WTC11 (cell line): ENCODE data around the gene CLEC9A. TPM values are rescaled to one million over a fixed set of nuclear protein-coding genes. Genes with fewer than 3 reads are reported as not detected.

Experiments used
- ATAC-seq: fragments of 200-7000 bp; cut with Tn5 transposase; 2 replicates; pipeline ENCODE4 v1.10.0; 2021; ENCODE audit warnings: mild to moderate bottlenecking, moderate library complexity
- Bru-seq: library from RNA; stranded (reverse); fragments of 400-500 nt; gene quantifications from one replicate; lab custom pipeline; 2021; lab: Mats Ljungman, UMichigan
- CTCF ChIA-PET: fragments of 300-600 bp; sonication (Branson Sonifier 250); formaldehyde crosslinking; loops from one replicate; lab custom pipeline; 2021; ENCODE audit warnings: antibody characterized with exemption; lab: Charles Lee
- POLR2A ChIA-PET: fragments of 350-600 bp; sonication (Branson Sonifier 250); formaldehyde crosslinking; loops from one replicate; lab custom pipeline; 2021; ENCODE audit warnings: antibody characterized with exemption; lab: Charles Lee
- DNase-seq: peaks from one replicate; pipeline ENCODE4 v3.0.0; 2021; ENCODE audit warnings: low spot score
- H3K27ac Mint-ChIP-seq: 2 replicates; pipeline ENCODE4 v1.8.0; 2021; ENCODE audit warnings: mixed read lengths
- H3K27me3 Mint-ChIP-seq: 2 replicates; pipeline ENCODE4 v1.8.0; 2021; ENCODE audit warnings: low read depth, mild to moderate bottlenecking, moderate library complexity, mixed read lengths
- H3K36me3 Mint-ChIP-seq: 2 replicates; pipeline ENCODE4 v1.8.0; 2021; ENCODE audit warnings: mixed read lengths
- H3K4me1 Mint-ChIP-seq: 2 replicates; pipeline ENCODE4 v1.8.0; 2022; ENCODE audit warnings: mixed read lengths
- H3K4me3 Mint-ChIP-seq: 2 replicates; pipeline ENCODE4 v1.8.0; 2021; ENCODE audit warnings: mild to moderate bottlenecking, moderate library complexity, mixed read lengths
- H3K9me3 Mint-ChIP-seq: 2 replicates; pipeline ENCODE4 v1.8.0; 2021; ENCODE audit warnings: mixed read lengths
- ATF3 ChIP-seq: sonication (generic); formaldehyde crosslinking; conservative IDR thresholded peaks from 2 replicates; pipeline ENCODE4 v1.8.1; 2022; ENCODE audit warnings: mild to moderate bottlenecking, missing genetic modification reagents
- E2F5 ChIP-seq: sonication (generic); formaldehyde crosslinking; IDR thresholded peaks from 2 replicates; pipeline ENCODE4 v1.8.1; 2022; ENCODE audit warnings: mild to moderate bottlenecking, moderate library complexity, missing genetic modification reagents
- EMX1 ChIP-seq: fragments of 250-450 bp; sonication (Bioruptor Pico); IDR thresholded peaks from 2 replicates; pipeline ENCODE4 v1.8.0; 2021; ENCODE audit warnings: mild to moderate bottlenecking
- FOXJ3 ChIP-seq: sonication (generic); formaldehyde crosslinking; IDR thresholded peaks from 2 replicates; pipeline ENCODE4 v1.9.0; 2021; ENCODE audit warnings: missing genetic modification reagents, mild to moderate bottlenecking, borderline replicate concordance
- FOXP4 ChIP-seq: sonication (generic); formaldehyde crosslinking; IDR thresholded peaks from 2 replicates; pipeline ENCODE4 v1.8.0; 2022; ENCODE audit warnings: mild to moderate bottlenecking, missing genetic modification reagents
- GRHL2 ChIP-seq: fragments of 250-450 bp; sonication (Bioruptor Pico); IDR thresholded peaks from 2 replicates; pipeline ENCODE4 v1.8.0; 2022; ENCODE audit warnings: mild to moderate bottlenecking, moderate library complexity; ENCODE audit not compliant: insufficient replicate concordance, severe bottlenecking
- HMGXB4 ChIP-seq: sonication (generic); formaldehyde crosslinking; IDR thresholded peaks from 2 replicates; pipeline ENCODE4 v1.8.1; 2023; ENCODE audit warnings: mild to moderate bottlenecking, moderate library complexity, missing genetic modification reagents
- NR2C2 ChIP-seq: sonication (generic); formaldehyde crosslinking; IDR thresholded peaks from 2 replicates; pipeline ENCODE4 v1.8.0; 2022; ENCODE audit warnings: mild to moderate bottlenecking, missing genetic modification reagents
- PREB ChIP-seq: sonication (generic); formaldehyde crosslinking; IDR thresholded peaks from 2 replicates; pipeline ENCODE4 v1.8.1; 2022; ENCODE audit warnings: mild to moderate bottlenecking, missing genetic modification reagents, moderate library complexity, borderline replicate concordance
- SOX15 ChIP-seq: fragments of 250-450 bp; sonication (Bioruptor Pico); IDR thresholded peaks from 2 replicates; pipeline ENCODE4 v1.9.0; 2021; ENCODE audit warnings: mild to moderate bottlenecking
- USF1 ChIP-seq: sonication (generic); formaldehyde crosslinking; IDR thresholded peaks from 2 replicates; pipeline ENCODE4 v1.8.0; 2022; ENCODE audit warnings: mild to moderate bottlenecking, missing genetic modification reagents
- USF2 ChIP-seq: sonication (generic); formaldehyde crosslinking; IDR thresholded peaks from 2 replicates; pipeline ENCODE4 v1.8.1; 2023; ENCODE audit warnings: mild to moderate bottlenecking, missing genetic modification reagents, moderate library complexity
- ZBTB43 ChIP-seq: sonication (generic); formaldehyde crosslinking; IDR thresholded peaks from 2 replicates; pipeline ENCODE4 v1.8.1; 2023; ENCODE audit warnings: mild to moderate bottlenecking, missing genetic modification reagents
- ZNF138 ChIP-seq: sonication (generic); formaldehyde crosslinking; conservative IDR thresholded peaks from 2 replicates; pipeline ENCODE4 v1.8.1; 2022; ENCODE audit warnings: mild to moderate bottlenecking, moderate library complexity, missing genetic modification reagents
- ZNF281 ChIP-seq: sonication (generic); formaldehyde crosslinking; IDR thresholded peaks from 2 replicates; pipeline ENCODE4 v1.8.0; 2023; ENCODE audit warnings: mild to moderate bottlenecking, missing genetic modification reagents
- ZNF317 ChIP-seq: sonication (generic); formaldehyde crosslinking; IDR thresholded peaks from 2 replicates; pipeline ENCODE4 v1.8.1; 2023; ENCODE audit warnings: low read depth, mild to moderate bottlenecking, moderate library complexity, missing genetic modification reagents, borderline replicate concordance
- ZNF532 ChIP-seq: fragments of 250-450 bp; sonication (Bioruptor Pico); IDR thresholded peaks from 2 replicates; pipeline ENCODE4 v1.9.0; 2021; ENCODE audit warnings: mild to moderate bottlenecking, borderline replicate concordance
- ZSCAN18 ChIP-seq: fragments of 250-450 bp; sonication (Bioruptor Pico); IDR thresholded peaks from 2 replicates; pipeline ENCODE4 v2.1.2; 2022; ENCODE audit warnings: mild to moderate bottlenecking, moderate library complexity
- long read RNA-seq, 3 experiments: library from RNA in 1 of 3; library from capped mRNA in 1 of 3; library from polyadenylated mRNA in 1 of 3; unstranded in 2 of 3; stranded (forward) in 1 of 3; transcript quantifications; one replicate each; pipeline ENCODE4 v2.0.0, GENCODE V29; 2021
- total RNA-seq: library from RNA; stranded (reverse); gene quantifications from 3 replicates; pipeline ENCODE4 v1.2.3, GENCODE V29; 2021

The CLEC9A gene
- total RNA-seq (not detected in 3 replicates), Bru-seq, nascent RNA (not detected)
- long read RNA-seq, experiment 1 = 0 reads
- long read RNA-seq, experiment 2 = 0 reads
- long read RNA-seq, experiment 3 = 0 reads

- Mint-ChIP-seq H3K36me3 (peaks cover 9% of the 10 kb centered on the region; the same call in 1 of the 2 replicates), H3K9me3 (peaks cover 29% of the 10 kb centered on the region), H3K27me3 (no peaks in the 10 kb centered on the region), H3K4me1 (peaks cover 13% of the 10 kb centered on the region), H3K27ac (peak within 1 kb of the TSS; percentile 85; the same call in 1 of the 2 replicates), H3K4me3 (no peak within 1 kb of the TSS)
- DNase-seq = no peak
- ChIA-PET POLR2A (no interaction called here), CTCF (no interaction called here)
- no peak for ATAC-seq
- TF ChIP-seq FOXJ3 (CRISPR knock-in tag) (no peak), FOXP4 (no peak), USF2 (CRISPR knock-in tag) (no peak), ATF3 (no peak), ZNF317 (CRISPR knock-in tag) (no peak), ZNF281 (no peak), GRHL2 (no peak), USF1 (no peak), ZBTB43 (CRISPR knock-in tag) (no peak), HMGXB4 (CRISPR knock-in tag) (no peak), ZNF532 (CRISPR knock-in tag) (no peak), ZSCAN18 (CRISPR knock-in tag) (no peak), NR2C2 (no peak), ZNF138 (no peak), PREB (CRISPR knock-in tag) (no peak), EMX1 (no peak), SOX15 (CRISPR knock-in tag) (no peak), E2F5 (CRISPR knock-in tag) (no peak)
Measured at GRCh38 chr12:10030446-10030845, at the start of gene CLEC9A. TSS of gene CLEC9A (plus strand) at chr12:10030682. CDS start at chr12:10052688, 22,006 bp downstream.
